Measurements from ENCODE around the gene MAP3K1. TPM values are rescaled to one million over a fixed set of nuclear protein-coding genes. Genes with fewer than 3 reads are reported as not detected.
"Not testable (repeated sequence)": the region's sequence is repeated elsewhere in the genome, so short reads cannot be mapped to it uniquely, and the experiment has no call there.

MAP3K1 gene
- total RNA-seq, 3 donors from 2014 or later = 18.2 to 19.1 (median 18.6) TPM

DNA sequence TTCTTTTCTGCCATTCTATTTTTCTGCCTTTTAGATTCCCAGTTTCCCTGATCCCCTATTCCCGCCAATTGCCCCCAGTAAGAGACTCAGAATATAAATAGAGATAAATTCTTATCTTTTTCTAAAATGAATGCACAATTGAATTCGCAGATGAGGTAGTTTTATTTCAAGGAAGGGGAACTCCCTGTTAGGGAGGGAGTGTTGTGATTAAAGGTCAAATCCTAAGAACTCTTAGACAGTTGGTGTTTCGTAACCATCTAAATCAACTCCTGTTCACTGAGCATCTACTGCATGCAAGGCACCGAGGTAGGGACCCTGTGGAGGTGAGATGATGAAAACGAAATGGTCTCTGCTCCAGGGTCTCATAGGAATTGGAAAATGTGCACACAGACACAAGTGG, 7.7 kb upstream of the MAP3K1 start:
- Mint-ChIP-seq H3K9me3 (no peaks in the 10 kb centered on the region), H3K27me3 (ENCODE audit: low read depth) (no peaks in the 10 kb centered on the region), H3K4me3 (no peak overlapping the region), H3K36me3 (ENCODE audit: insufficient read depth) (no peaks in the 10 kb centered on the region), H3K4me1 (ENCODE audit: low read depth) (peaks cover 12% of the 10 kb centered on the region)
- no peak for DNase-seq
- no peak for ATAC-seq

DNA sequence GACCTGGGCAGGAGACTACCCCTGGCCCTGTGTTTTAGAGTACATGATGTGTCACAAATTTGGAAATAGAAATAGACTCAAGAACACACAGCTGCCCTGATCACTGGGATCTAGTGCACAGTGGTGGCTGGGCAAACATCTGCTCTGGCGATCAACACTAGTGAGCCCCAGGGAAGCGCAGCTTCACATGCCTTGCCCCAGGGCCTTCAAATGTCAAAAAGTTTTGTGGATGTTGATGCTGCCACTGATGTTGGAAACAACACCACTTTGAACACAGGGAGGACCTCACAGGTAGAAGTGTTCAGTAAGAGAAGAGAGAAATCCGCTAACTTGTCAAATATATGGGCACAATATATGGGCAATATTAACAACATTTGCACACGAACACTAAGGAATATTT, 7.1 kb upstream of the MAP3K1 start:
- H3K4me1 Mint-ChIP-seq (ENCODE audit: low read depth) = peaks cover 15% of the 10 kb centered on the region
- ATAC-seq (no peak), DNase-seq (no peak)
- no peaks in the 10 kb centered on the region for H3K36me3 Mint-ChIP-seq (ENCODE audit: insufficient read depth)
- no peaks in the 10 kb centered on the region for H3K27me3 Mint-ChIP-seq (ENCODE audit: low read depth)
- H3K9me3 Mint-ChIP-seq = no peaks in the 10 kb centered on the region
- no peak overlapping the region for H3K4me3 Mint-ChIP-seq

DNA sequence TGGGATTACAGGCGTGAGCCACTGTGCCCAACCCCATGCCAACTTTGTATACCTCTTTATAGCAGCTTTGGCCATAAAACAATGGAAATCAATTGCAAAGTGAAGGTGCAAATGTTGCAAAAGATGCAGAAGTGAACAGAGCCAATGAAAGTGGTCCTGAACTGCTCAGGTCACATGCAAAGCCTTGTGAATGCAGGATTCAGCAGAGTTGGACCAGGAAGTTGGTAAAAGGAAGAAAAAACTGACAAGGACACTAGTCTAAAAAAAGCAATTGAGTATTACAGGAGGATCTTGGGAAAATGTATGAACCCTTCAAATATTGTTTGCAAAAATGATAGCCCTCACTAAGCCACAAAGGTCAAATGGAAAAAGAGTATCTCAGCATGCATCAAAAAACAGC, 4.5 kb upstream of the MAP3K1 start:
- no peaks in the 10 kb centered on the region for H3K27me3 Mint-ChIP-seq (ENCODE audit: low read depth)
- H3K36me3 Mint-ChIP-seq (ENCODE audit: insufficient read depth) = no peaks in the 10 kb centered on the region
- no peaks in the 10 kb centered on the region for H3K9me3 Mint-ChIP-seq
- ATAC-seq (no peak), DNase-seq (no peak)
- peaks cover 10% of the 10 kb centered on the region for H3K4me1 Mint-ChIP-seq (ENCODE audit: low read depth)
- H3K4me3 Mint-ChIP-seq = no peak overlapping the region

DNA sequence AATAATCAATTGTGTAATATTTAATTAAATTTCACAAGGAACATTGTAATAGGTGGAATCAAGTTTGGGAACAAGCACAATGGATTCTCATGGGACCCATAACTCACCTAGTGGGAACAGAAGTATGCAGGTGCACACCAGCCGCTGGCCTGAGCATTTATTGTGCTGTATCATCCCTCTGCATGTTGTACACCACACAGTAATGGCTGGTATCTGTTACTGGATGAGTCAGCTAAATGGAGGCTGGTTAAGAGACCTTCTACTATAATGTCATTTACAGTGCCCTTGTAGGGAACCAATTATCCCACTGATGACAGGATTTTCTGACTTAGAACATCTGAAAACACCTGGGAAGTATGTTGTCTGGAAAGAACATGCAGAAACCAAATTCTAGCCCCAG, 3.2 kb upstream of the MAP3K1 start:
- peaks cover 11% of the 10 kb centered on the region for H3K4me1 Mint-ChIP-seq (ENCODE audit: low read depth)
- no peaks in the 10 kb centered on the region for H3K27me3 Mint-ChIP-seq (ENCODE audit: low read depth)
- H3K4me3 Mint-ChIP-seq = no peak overlapping the region
- no peaks in the 10 kb centered on the region for H3K9me3 Mint-ChIP-seq
- ATAC-seq (no peak), DNase-seq (no peak)
- H3K36me3 Mint-ChIP-seq (ENCODE audit: insufficient read depth) = no peaks in the 10 kb centered on the region

DNA sequence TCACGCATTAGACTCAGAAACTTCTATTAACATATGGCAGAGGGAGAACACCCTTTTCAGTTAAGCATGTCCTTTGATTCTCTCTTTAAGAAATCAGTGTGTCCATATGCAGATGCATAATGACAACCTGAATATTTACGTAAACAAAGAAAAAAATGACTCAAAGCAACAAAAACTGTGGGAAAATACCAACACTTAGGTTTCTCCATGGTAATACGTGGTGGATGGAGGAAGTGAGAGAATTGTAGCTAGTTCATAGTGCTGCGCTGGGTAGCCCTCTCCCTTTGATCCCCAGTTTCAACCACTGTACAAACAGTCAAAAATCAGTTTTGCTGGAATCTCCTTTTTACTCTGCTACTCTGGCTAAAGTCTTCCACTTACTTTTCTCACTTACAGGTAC, 2.0 kb upstream of the MAP3K1 start:
- Mint-ChIP-seq H3K4me1 (ENCODE audit: low read depth) (peaks cover 20% of the 10 kb centered on the region), H3K4me3 (peak overlapping the region; percentile 88), H3K9me3 (no peaks in the 10 kb centered on the region), H3K36me3 (ENCODE audit: insufficient read depth) (no peaks in the 10 kb centered on the region), H3K27me3 (ENCODE audit: low read depth) (no peaks in the 10 kb centered on the region)
- DNase-seq = no peak
- ATAC-seq = no peak

DNA sequence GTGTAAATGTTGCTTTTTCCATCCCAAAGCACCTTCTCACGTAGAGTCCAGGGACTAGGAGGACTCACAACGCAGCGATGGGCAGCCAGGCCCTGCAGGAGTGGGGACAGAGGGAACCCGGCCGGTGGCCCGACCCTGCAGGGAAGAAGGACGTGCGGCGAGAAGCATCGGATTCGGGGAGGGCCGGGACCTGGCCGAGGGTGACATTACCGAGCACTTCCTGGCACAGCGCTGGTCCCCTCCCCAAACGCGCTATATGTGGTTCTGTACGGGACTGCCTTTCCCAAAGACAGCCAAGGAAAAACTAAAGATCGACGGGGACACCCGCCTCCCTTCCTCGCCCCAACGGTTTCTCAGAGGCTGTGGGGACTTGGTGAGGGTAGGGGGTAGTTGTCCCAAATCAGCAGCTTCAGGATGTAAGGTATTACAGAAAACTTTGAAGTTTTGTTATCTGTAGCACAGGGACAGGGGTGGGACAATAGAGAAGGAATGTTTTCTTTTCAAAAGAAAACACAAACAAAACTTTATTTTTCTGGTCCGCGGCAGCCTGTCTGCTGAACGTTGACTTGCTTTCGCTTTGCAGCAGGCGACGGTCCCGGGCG, 887 bp upstream of the MAP3K1 start:
- H3K9me3 Mint-ChIP-seq = no peaks in the 10 kb centered on the region
- no peaks in the 10 kb centered on the region for H3K36me3 Mint-ChIP-seq (ENCODE audit: insufficient read depth)
- H3K27me3 Mint-ChIP-seq (ENCODE audit: low read depth) = no peaks in the 10 kb centered on the region
- peaks cover 29% of the 10 kb centered on the region for H3K4me1 Mint-ChIP-seq (ENCODE audit: low read depth)
- peak in 1 of 2 donors; percentile 9 for ATAC-seq
- peak; percentile 26 for DNase-seq
- H3K4me3 Mint-ChIP-seq = peak overlapping the region; percentile 88

DNA sequence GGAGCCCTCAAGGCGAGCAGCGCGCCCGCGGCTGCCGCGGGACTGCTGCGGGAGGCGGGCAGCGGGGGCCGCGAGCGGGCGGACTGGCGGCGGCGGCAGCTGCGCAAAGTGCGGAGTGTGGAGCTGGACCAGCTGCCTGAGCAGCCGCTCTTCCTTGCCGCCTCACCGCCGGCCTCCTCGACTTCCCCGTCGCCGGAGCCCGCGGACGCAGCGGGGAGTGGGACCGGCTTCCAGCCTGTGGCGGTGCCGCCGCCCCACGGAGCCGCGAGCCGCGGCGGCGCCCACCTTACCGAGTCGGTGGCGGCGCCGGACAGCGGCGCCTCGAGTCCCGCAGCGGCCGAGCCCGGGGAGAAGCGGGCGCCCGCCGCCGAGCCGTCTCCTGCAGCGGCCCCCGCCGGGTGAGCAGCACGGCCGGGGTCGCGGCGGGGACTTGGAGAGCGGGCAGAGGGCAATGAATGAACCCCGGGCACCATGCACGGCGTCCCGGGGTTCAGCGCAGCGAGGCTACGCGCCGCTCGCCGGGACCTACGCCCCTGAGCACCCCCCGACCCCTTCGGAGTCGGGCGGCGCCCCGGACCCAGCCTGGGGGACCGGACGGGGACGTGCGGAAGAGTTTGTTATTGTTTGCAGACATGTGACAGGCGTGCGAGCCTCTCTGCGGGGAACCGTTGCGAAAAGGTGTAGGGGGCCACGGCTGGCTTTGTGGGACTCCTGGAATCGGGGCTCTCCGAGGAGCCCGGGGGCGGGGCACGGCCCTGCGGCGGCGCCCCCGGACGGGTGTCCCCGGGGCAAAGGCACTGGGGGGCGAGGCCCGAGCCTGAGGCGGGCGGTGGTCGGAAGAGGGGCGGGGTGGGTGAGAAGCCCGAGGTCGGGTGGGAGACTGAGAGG, 553 bp downstream of the MAP3K1 start:
- DNase-seq (peak; percentile 14), ATAC-seq (peak; percentile 38 to 47)
- H3K9me3 Mint-ChIP-seq = no peaks in the 10 kb centered on the region
- H3K4me1 Mint-ChIP-seq (ENCODE audit: low read depth) = peaks cover 40% of the 10 kb centered on the region
- H3K27me3 Mint-ChIP-seq (ENCODE audit: low read depth) = no peaks in the 10 kb centered on the region
- H3K36me3 Mint-ChIP-seq (ENCODE audit: insufficient read depth) = peaks cover 5% of the 10 kb centered on the region
- peak overlapping the region; percentile 94 for H3K4me3 Mint-ChIP-seq

DNA sequence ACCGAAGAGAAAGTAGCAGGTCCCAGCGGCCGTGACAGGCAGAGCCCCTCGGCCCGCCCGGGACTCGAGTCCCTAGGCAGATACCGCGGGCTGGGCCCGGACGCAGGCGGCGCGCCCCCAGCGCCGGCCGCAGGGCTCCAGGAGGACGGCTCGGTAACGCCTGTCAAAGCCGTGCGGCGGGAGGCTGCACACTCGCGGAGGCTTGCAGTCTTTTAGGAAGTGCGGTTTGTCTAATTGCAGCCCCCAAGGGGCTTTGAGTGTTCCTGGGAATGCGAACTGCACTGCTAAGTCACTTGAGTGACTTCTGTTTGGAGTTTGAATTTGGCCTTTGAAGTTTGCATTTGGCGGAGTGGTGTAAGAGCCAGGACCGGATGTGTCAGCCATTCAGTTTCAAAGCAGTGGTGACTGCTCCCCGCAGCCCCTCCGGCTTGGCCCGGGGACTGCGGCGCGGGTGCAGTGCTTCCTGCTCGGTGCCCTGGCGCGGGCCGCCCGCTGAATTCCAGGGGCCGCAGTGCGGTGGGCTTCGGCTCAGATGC, 1.3 kb downstream of the MAP3K1 start:
- peaks cover 45% of the 10 kb centered on the region for H3K4me1 Mint-ChIP-seq (ENCODE audit: low read depth)
- H3K27me3 Mint-ChIP-seq (ENCODE audit: low read depth) = no peaks in the 10 kb centered on the region
- H3K4me3 Mint-ChIP-seq = peak overlapping the region; percentile 94
- peak; percentile 46 to 51 for ATAC-seq
- H3K9me3 Mint-ChIP-seq = no peaks in the 10 kb centered on the region
- DNase-seq = peak; percentile 22
- peaks cover 5% of the 10 kb centered on the region for H3K36me3 Mint-ChIP-seq (ENCODE audit: insufficient read depth)

DNA sequence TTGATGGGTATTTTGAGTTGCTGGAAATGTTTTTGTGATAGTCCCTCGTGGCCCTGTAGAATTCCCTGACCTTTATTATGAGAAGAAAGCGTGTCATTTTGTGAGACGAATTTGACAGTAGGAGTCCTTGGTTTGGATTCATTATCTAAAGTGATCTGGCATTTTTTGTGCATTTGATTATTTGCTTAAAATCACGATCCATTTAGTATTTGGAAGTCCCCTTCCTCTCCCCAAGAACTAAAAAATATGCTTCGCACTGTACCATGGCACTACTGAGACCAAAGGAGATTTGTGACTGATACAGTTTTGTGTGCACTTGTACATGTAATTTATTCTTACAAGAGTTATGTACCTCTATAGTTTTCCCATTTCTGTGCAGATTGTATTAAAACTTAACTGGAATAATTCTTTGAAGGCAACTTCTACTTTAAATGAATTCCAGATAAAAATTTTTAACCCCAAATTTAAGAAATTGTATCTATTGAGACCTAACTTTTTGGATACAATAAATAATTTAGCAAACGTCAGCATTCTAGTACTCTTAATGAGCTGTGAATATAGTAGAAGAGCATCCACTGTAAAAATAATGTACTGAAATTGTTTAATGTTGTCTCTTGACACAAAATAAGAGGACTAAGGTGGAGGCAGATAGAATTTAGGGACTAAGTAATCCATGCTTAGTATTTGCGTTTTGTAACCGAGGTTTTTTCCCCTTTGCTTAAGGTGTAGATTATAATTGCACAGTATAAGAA, 2.1 kb downstream of the MAP3K1 start:
- Mint-ChIP-seq H3K36me3 (ENCODE audit: insufficient read depth) (peaks cover 6% of the 10 kb centered on the region), H3K4me3 (peak overlapping the region; percentile 94), H3K4me1 (ENCODE audit: low read depth) (peaks cover 53% of the 10 kb centered on the region), H3K27me3 (ENCODE audit: low read depth) (no peaks in the 10 kb centered on the region), H3K9me3 (no peaks in the 10 kb centered on the region)
- no peak for ATAC-seq
- no peak for DNase-seq

DNA sequence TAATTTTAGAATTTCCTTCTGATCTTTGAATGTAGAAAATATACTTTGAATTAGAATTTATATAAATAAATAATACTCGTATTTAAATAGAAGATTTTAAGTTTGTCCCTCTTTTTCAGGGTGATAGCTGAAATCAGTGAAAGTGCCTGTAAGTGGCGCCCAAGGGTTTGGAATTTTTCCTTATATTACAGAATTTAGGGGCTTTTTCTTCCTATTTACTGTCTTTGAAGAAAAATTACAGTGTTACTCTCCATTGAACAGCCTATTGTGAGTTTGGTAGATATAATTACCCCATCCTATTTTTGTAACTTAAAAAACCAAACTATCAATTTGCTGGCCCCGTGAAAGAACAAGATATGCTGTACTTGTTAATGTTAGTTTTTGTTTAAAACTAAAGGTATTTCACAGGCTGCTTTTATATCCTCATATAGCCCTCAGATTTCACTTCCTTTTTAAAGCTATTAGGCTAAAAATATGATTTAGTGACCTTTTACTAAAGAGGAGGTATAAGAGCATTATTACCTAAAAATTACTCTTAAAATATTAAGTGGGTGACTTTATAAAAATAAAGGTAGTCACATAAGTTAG, 3.2 kb downstream of the MAP3K1 start:
- no peaks in the 10 kb centered on the region for H3K27me3 Mint-ChIP-seq (ENCODE audit: low read depth)
- no peaks in the 10 kb centered on the region for H3K9me3 Mint-ChIP-seq

DNA sequence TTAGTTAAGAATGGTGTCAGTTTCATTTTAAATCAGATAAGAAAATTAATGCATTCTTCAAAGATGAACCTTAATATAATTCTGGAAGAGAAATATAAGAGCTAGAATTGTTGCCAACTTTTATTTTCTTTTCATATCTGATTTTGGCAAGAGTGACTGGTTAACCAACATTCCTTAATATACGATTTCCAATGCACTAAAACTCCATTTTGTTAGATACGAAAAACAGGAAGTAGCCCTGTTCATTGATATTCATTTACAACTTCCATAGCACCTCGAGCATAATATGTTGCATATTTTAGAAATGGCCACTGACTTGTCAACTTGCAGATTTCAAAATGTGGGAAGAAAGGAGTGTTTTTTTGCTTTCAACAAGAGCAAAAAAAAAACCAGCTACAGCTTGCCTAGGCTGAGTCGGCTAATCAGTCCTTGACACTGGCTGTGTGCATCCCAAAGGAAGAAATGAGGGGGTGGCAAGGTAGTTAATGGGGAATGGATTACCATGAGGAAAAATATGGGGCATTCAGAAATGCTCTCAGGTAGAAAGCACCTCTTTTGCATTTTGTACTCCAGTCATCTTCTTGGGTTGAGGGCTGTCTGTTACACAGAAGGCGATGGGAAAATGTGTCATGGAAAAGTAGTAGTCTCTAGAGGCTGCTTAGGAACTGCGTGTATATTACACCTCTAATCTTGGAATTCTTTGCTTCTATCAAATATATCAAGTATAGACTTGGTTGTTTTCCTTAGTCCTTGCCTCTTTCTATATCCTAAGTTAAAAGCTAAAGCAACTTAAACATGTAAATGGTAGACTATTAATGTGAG, 3.9 kb downstream of the MAP3K1 start:
- peaks cover 62% of the 10 kb centered on the region for H3K4me1 Mint-ChIP-seq (ENCODE audit: low read depth)

More for the DNA sequence above, 3.2 kb downstream of the MAP3K1 start:
- no peak for DNase-seq
- Mint-ChIP-seq H3K36me3 (ENCODE audit: insufficient read depth) (peaks cover 14% of the 10 kb centered on the region), H3K4me1 (ENCODE audit: low read depth) (peaks cover 60% of the 10 kb centered on the region), H3K4me3 (peak overlapping the region; percentile 81)
- no peak for ATAC-seq

DNA sequence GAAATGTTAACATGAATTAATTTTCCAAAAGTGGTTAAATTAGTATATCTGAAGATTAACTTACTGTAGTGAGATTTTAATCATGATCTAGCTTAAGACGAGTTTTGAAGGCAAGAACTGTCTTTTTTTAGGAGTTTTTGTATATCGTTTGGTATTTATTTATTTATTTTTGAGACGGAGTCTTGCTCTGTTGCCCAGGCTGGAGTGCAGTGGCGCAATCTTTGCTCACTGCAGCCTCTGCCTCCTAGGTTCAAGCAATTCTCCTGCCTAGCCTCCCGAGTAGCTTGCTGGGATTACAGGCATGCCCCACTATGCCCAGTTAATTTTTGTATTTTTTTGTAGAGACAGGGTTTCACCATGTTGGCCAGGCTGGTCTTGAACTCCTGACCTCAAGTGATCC, 6.5 kb downstream of the MAP3K1 start:
- DNase-seq; H3K9me3 Mint-ChIP-seq; H3K27me3 Mint-ChIP-seq (ENCODE audit: low read depth); ATAC-seq; H3K4me3 Mint-ChIP-seq: not testable (repeated sequence)
- peaks cover 19% of the 10 kb centered on the region for H3K36me3 Mint-ChIP-seq (ENCODE audit: insufficient read depth)
- peaks cover 84% of the 10 kb centered on the region for H3K4me1 Mint-ChIP-seq (ENCODE audit: low read depth)

More for the DNA sequence above, 3.9 kb downstream of the MAP3K1 start:
- DNase-seq (no peak), ATAC-seq (no peak)
- Mint-ChIP-seq H3K36me3 (ENCODE audit: insufficient read depth) (peaks cover 14% of the 10 kb centered on the region), H3K9me3 (no peaks in the 10 kb centered on the region), H3K4me3 (peak overlapping the region; percentile 81), H3K27me3 (ENCODE audit: low read depth) (no peaks in the 10 kb centered on the region)

DNA sequence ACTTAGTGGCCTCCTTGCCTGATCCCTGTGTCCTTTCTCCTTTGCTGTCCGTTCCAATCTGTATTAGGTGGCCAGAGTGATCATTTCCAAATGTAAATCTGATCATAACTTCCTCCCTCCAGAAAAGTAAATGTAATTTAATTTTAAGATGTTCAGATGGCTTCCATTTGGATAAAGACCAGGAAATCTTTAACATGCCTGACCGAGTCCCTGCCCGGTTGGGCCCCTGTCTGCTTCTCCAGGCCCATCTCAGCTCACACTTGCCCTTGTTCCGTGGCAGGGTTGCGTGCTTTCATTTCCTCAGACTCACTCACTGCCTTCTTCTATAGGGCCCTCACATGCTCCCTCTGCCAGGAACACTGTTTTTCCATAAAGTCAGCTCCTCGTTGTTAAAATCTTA, 7.6 kb downstream of the MAP3K1 start:
- H3K36me3 Mint-ChIP-seq (ENCODE audit: insufficient read depth) = peaks cover 19% of the 10 kb centered on the region
- peaks cover 85% of the 10 kb centered on the region for H3K4me1 Mint-ChIP-seq (ENCODE audit: low read depth)
- no peaks in the 10 kb centered on the region for H3K27me3 Mint-ChIP-seq (ENCODE audit: low read depth)
- no peak for DNase-seq
- no peak for ATAC-seq
- H3K4me3 Mint-ChIP-seq = peak overlapping the region; percentile 24
- no peaks in the 10 kb centered on the region for H3K9me3 Mint-ChIP-seq
